Erythroblast (primary cell): Measurements from ENCODE around the gene NADSYN1.

Source experiments
- DNase-seq, 2 experiments: peaks; one replicate each; lab custom pipeline; 2025; lab: John Stamatoyannopoulos, UW
- GATA1 ChIP-seq: IDR thresholded peaks from 2 replicates; pipeline ENCODE4 v1.6.1; 2011; ENCODE audit warnings: low read depth, mild to moderate bottlenecking, control low read depth, low read length, moderate library complexity
- POLR2A ChIP-seq: IDR thresholded peaks from 2 replicates; pipeline ENCODE4 v1.6.1; 2011; ENCODE audit warnings: mild to moderate bottlenecking, low read length

The NADSYN1 gene

DNA sequence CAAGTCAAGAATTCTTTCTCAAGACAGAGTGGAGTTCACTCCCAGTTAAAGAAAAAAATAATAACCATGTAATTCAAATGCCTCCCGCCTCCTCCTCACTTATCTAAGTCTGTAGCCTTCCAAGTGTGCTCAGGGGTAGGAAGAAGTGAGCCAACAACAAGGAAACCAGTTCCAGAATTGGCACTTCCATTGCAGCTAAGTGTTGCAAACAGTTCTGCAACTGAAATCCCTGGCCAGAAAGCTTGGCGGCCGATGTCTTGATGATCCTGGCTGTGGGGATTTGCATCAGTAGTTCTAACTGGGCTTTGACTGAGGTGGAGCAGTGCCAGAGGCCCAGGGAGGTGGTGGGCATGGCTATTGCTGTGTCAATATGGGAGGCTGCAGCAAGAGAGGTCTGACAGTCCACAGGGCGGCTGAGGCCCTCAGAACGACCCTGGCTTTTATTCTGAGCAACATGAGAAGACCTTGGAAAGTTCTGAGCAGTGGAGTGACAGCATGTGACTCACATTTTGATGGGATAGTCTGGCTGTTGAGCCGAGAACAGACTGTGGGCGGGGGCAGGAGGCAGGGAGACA is 24.1 kb upstream of the NADSYN1 start:
- TF ChIP-seq GATA1 (no peak), POLR2A (no peak)
- DNase-seq = no peak

GRCh38 chr11:71429701-71430100 is 23.3 kb upstream of the NADSYN1 start:
- TF ChIP-seq POLR2A (no peak), GATA1 (no peak)
- DNase-seq = no peak

DNA sequence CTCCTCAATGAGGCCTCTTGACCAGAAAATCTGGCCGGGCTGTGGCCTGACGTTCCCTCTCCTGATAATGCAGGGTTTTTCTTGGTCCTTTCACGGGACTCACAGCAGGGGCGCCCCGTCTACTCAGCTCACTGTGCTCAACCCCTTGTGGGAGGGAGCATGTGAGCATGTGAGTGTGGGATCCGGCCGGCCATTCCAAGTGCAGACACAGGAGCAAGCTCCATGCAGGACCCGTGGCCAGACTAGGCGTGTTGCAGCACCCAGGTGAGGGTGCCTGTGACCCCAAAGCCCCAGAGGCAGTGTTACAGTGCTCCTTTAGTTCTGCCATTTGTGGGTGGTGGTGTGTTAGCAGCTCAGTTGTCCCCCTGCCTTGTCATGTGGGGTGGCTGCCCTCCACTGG is 22.8 kb upstream of the NADSYN1 start:
- TF ChIP-seq GATA1 (no peak), POLR2A (no peak)
- no peak for DNase-seq

DNA sequence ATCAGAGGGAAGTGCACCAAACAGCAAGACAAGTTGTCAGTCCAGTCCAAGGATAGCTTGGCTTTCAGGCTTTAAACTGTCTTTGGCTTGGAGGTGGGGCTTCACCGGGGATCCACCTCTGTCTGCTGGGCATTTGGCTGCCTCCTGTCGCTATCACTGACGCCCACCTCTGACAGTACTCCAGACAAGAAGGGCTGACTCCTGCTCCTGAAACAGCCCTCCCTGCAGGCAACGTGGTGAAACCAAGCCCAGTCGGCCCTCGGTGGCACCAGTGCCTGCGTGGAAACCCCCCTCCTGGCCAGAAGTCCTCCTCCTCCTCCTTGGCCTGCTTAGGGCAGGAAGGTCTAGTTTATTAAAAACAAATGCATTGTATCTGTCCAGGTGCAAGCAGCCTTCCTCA is 21.7 kb upstream of the NADSYN1 start:
- TF ChIP-seq GATA1 (no peak), POLR2A (no peak)
- no peak for DNase-seq

DNA sequence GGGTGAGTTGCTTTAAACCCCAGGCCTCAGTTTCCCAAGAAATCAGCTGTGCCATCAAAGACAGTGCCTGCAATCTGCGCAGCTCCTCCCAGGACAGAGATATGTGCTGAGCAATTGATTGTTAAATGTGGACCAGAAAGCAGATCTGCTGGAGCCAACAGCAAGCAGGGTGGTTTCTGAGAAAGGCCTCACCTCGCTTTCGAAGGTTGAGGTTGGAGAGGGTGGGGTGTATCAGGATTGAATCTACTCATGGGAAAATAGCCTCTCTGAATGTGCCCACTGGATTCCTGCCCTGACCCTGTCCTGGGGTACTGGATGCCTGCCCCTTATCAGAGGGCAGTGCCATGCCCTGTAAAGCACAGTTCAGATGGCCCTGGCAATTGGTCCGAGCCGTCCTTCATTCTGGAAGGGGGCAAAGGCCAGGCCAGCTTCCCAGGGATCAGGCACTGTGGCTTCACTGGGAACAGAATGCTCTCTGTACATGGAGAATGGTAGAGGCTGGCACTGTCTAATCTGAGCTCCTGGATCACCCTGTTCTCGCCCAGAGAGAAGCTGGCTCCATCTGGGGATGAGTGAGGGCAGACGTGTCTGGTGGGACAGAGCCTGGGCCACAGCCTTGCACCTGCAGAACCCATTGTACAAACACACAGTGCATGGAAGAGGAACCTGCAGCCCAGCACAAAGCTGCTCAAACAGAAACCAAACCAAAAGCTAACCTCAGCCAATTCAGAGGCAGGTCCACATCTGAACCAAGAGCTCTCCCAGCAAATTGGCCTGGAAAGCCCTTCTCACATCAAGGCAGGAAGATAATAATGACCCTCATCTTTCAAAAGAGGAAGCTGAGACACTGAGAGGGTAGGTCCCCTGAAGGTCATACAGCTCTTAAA is 20.0 kb upstream of the NADSYN1 start:
- no peak for DNase-seq
- no peak for TF ChIP-seq GATA1
- no peak for TF ChIP-seq POLR2A

- TF ChIP-seq GATA1 = no peak
- TF ChIP-seq POLR2A = no peak
- no peak for DNase-seq
Measured at GRCh38 chr11:71433648-71434450, 19.2 kb upstream of the NADSYN1 start.

DNA sequence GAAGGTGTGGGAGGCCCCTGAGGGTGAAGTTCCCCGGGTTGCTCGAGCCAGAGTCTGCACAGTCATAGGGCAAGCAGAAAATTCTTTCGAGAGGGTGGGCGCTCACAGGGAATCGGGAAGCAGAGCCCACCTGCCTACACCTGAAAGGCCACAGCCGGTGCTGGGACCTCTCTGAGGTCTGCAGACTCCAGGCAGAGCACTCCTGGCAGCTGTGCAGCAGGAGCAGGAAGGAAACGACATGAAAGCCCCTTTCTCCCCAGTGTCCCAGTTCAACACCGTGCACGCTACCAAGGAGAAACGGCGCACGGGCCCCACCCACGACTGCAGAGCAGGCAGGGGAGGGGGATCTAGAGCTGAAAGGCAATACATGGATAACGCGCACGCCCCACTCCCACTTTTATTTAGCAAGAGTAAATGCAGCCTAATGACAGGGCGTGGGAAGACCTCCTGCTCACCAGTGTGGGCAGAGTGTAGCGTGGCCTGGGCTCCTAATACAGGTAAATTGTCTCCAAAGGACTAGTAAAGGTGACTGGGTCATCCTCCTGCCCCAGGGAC is 18.4 kb upstream of the NADSYN1 start:
- TF ChIP-seq GATA1 = no peak
- TF ChIP-seq POLR2A = no peak

GRCh38 chr11:71435278-71435951 is 17.6 kb upstream of the NADSYN1 start:
- TF ChIP-seq POLR2A = no peak
- no peak for TF ChIP-seq GATA1
- DNase-seq = no peak

More for the DNA sequence above, 18.4 kb upstream of the NADSYN1 start:
- no peak for DNase-seq

DNA sequence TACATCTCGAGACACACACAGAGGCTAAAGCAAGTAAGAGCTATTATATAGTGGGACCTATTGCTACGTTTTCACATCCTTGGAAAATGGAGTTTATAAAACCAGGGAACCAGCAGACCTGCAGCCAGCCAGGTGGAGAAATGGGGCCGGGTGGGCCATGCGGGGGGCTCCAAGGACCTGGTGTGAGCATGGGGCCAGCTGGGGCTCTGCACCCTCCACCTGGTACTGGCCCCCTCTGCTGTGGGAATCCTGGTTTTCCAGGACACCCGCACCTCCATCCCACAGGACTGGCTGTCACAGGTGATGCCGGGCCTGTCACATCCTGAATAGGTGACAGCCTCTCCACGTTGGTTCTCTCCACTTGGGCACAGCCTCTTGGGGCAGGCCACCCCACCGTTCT is 16.1 kb upstream of the NADSYN1 start:
- DNase-seq = no peak
- TF ChIP-seq GATA1 = no peak
- TF ChIP-seq POLR2A = no peak

- TF ChIP-seq POLR2A (no peak), GATA1 (no peak)
- no peak for DNase-seq
Measured at GRCh38 chr11:71437399-71437798, 15.6 kb upstream of the NADSYN1 start.

DNA sequence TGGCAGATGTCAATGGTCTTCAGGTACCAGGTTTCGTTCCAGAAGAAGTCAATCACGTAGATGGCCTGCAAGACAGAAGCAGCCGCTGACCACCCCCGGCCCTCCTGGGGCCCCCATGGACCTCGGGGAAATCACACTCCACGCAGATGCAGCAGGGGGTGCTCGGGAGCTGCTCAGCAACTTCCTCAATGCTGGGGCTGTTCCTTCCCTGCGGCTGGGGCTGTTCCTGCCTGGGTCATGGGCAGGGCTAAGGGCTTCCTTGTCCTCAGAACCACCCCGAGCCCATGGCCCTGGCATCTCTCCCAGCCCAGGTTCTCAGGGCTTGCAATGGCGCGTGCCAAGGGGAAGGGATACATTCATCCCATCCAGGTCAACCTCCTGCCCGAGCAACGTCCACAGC is 15.1 kb upstream of the NADSYN1 start:
- TF ChIP-seq POLR2A (no peak), GATA1 (no peak)

DNA sequence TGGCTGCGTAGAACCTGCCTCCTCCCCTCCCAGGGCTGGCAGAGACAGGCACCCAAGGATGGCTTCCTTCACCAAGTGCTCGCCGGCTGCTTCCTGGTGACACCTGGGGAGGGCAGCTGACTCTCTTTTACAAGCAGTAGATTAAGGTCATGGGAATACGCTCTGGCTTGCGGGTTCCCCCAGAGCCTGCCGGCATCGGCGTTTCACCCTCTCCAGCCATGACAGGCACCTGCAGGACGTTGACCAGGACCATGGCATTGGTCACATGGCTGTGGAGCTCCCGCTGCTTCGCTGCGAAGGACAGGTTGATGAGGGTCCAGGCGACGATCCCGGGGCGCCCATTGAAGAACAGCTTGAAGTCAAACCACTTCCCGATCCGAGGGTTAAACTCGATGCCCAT is 14.4 kb upstream of the NADSYN1 start:
- TF ChIP-seq POLR2A = no peak
- no peak for TF ChIP-seq GATA1
- no peak for DNase-seq

More for the DNA sequence above, 15.1 kb upstream of the NADSYN1 start:
- no peak for DNase-seq

- DNase-seq = no peak
- no peak for TF ChIP-seq GATA1
- no peak for TF ChIP-seq POLR2A
Measured at GRCh38 chr11:71440021-71440755, 12.8 kb upstream of the NADSYN1 start.
